Activated naive CD8-positive, alpha-beta T cell treated with anti-CD3 and anti-CD28 coated beads, Interleukin-2, amount 50 U/mL, for 16 hours (primary cell): ENCODE results near the gene ZSCAN30.
"Not testable (repeated sequence)": the region's sequence is repeated elsewhere in the genome, so short reads cannot be mapped to it uniquely, and the experiment has no call there.

Experiments
- DNase-seq: peaks from one replicate; pipeline ENCODE4 v3.0.0-alpha.2; 2020; ENCODE audit warnings: low read depth, low spot score

ZSCAN30 gene

DNA sequence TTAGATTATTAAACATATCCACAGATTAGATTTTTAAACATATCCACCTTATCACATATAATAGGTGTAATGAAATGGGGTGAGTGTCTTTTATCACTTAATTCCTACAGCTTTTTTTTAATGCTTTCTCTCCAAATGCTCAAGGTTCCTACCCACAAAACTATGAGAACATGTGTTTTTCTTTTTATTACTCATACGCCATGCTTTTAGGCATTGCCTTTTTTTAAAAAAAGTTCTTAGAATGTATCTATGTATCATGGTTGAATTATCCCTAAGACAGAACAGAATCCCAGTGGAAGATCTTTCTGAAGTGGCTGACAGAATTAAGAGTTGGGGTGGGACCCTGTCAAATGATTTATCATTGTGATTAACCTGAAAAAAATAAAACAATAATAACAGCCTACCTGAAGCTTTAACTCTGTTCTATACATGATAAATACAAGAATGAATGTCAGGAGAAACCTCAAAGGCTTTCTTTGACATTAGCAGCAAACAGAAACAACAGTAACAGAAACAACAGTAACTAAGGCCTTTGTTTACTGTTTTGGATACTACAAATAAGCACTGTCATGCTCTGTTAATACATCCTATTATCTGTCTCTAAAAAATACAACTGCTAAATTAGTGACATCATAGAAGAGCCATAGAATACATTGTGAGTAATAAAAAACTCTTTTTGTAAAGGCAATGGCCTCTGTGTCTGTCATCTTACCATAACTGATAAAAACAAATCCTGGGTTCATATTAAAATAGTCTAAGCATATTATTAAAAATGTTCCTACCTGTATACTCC is 53.3 kb downstream of the ZSCAN30 start:
- no peak for DNase-seq

DNA sequence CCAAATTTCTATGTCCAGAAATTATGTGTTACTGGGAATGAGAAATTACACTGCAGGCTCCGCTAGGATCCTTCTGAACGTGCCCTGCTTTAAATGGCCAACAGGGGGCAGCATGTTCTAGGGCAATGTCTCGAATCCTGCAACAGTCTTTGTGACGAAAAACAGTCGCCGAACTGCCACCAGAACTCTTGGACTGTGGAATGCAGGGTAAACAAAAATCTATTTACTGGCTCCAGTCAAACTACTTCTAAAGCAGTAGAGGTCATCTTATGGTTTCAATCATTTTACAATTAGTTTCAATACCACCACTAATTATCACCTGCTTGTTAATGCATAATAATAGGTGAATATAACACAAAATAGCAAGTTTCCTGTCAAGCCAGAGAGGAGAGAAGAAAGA is 59.0 kb downstream of the ZSCAN30 start:
- peak; percentile 55 for DNase-seq

DNA sequence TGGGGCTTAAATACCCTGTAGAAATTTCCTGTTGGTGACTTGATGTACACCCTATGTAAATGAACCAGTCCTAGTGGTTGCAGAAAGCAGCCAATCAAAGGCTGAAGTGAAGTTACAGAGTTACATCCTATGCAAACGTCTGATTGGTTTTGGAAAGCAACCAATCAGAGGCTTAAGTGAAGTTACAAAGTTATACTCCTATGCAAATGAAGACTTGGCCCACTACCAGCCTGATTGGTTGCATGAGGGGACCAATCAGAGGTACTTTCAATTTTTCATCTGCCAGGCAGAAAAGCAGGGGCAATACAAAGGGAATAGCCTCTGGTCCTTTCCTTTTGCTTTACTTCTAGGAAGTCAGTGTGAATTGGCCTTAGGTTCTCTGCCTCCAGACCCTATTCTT is 62.8 kb downstream of the ZSCAN30 start:
- DNase-seq, result no peak

DNA sequence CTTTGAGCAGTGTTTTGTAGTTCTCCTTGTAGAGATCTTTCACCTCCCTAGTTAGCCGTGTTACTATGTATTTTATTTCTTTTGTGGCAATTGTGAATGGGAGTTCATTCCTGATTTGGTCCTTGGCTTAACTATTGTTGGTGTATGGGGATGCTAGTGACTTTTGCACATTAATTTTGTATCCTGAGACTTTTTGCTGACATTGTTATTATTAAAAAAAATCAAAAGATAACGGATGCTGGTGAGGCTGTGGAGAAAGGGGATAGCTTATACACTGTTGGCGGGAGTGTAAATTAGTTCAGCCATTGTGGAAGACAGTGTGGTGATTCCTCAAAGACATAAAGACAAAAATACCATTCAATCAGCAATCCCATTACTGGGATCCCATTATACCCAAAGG is 66.2 kb downstream of the ZSCAN30 start:
- no peak for DNase-seq

DNA sequence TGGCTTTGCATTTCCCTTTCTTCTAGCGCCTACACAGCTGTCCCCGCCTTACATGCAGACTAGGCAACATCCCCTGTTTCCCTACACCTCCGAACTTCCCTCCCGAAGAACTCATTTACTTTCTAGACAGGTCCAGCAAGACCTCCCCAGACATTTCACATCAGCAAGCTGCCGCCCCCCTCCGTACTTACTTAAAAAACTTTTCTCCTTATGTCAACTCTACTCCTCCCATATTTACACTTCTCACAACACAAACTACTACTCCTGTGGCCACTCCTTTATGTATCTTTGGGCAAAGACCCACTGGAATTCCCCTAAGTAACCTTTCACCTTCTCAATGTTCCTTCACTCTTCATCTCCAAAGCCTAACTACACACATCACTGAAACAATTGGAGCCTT is 69.6 kb downstream of the ZSCAN30 start:
- DNase-seq, result no peak

DNA sequence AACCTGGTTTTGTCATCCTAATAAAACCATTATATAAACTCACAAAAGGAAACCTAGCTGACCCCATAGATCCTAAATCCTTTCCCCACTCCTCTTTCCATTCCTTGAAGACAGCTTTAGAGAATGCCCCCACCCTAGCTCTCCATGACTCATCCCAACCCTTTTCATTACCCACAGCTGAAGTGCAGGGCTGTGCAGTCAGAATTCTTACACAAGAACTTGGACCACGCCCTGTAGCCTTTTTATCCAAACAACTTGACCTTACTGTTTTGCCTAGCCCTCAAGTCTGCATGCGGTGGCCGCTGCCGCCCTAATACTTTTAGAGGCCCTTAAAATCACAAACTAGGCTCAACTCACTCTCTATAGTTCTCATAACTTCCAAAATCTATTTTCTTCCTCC is 70.7 kb downstream of the ZSCAN30 start:
- DNase-seq, result not testable (repeated sequence)

DNA sequence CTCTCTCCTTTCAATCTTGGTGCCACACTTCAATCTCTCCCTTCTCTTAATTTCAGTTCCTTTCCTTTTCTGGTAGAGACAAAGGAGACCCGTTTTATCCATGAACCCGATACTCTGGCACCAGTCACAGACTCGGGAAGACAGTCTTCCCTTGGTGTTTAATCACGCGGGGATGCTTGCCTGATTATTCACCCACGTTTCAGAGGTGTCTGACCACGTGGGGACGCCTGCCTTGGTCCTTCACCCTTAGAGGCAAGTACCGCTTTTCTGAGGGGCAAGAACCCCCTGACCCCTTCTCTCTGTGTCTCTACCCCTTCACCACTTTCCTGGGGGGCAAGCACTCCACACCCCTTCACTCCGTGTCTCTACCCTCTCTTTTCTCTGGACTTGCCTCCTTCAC is 73.4 kb downstream of the ZSCAN30 start:
- DNase-seq, result not testable (repeated sequence)

DNA sequence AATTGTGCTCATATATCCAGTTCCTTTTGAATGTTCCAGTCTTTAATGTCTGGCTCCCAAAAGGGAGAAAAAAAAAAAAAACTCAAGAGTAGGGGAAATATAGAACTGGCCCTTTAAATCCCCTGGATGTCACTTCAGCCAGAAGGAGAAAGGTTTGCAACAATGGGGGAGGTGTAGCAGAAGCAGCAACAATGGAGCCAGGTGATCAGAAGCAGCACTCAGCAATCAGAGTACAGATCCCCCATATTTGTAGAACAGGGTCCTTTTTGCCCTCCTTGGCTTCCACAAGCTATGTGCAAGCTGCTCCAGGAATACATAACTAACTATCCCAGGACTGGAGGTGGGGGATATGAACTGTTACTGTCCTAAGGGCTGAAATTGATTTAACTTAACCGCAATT is 75.0 kb downstream of the ZSCAN30 start:
- no peak for DNase-seq

DNA sequence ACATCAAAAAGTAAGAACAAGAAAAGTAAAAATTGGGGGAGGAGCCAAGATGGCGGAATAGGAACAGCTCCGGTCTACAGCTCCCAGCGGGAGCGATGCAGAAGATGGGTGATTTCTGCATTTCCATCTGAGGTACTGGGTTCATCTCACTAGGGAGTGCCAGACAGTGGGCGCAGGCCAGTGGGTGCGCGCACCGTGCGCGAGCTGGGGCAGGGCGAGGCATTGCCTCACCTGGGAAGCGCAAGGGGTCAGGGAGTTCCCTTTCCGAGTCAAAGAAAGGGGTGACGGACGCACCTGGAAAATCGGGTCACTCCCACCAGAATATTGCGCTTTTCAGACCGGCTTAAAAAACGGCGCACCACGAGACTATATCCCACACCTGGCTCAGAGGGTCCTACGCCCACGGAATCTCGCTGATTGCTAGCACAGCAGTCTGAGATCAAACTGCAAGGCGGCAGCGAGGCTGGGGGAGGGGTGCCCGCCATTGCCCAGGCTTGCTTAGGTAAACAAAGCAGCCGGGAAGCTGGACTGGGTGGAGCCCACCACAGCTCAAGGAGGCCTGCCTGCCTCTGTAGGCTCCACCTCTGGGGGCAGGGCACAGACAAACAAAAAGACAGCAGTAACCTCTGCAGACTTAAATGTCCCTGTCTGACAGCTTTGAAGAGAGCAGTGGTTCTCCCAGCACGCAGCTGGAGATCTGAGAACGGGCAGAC is 84.1 kb downstream of the ZSCAN30 start:
- DNase-seq, result not testable (repeated sequence)

DNA sequence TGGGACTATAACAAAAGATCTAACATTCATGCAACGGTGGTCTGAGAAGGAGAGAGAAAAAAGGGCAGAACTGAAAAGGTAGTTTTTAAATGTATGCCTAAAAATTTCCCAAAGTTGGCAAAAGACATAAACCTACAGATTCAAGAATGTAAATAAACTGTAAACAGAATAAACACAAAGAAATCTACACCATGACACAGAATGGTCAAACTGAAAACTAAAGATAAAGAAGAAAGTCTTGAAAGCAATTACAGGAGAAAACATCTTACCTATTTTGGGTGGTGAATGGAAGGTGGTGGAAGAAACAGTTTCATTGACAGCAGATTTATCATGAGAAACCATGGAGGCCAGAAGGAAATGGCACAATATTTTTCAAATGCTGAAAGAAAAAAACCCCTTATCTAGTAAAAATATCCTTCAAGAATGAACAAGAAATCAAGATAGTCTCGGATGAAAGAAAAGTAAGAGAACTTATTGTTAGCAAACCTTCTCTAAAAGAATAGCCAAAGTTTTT is 84.8 kb downstream of the ZSCAN30 start:
- DNase-seq, result no peak

DNA sequence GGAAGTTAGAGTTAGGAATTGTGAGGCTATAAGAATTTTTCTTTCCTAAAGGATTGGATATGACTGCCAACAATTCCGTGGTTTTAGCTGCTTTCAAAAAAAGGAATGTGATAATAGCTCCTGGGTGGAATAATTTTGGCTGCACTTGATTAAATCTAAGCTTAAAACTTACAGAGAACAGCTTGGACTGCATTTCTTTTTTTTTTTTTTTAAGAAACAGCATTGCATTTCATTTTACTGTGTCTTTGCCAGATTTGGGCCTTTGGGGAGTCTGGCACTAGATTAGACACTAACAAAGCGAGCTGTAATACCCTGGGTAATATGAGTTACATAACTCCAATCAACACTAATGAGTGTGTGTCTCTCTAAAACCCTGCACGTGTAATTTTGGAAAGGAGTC is 87.0 kb downstream of the ZSCAN30 start:
- no peak for DNase-seq

DNA sequence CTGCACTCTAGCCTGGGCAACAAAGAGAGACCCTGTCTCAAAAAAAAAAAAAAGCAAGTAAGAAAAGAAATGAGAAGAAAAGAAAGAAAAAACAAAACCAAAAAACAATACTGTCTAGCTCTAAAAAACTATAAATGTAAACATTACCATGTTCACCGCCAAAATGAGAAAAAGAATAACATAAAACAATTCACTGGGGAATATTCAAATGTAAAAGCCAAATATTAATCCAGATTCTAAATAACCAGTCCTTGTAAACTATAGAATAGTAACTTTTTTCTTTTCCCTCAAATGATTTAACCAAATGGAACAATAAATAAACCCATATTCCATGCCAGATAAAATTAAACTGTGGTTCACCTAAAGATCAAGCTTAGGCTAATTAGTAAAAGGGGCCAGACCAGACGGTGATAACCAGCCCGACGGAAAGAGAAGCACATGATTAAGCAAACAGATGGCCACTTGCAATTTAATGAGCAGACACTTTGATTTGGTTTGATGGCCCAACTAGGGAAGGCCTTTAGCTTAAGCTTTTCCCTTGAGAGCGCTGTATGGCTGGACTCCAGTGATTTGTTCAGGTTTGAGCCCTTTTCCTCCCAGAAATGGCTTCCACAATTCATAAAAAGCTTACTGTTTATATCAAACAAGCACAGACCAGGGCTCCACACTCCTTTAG is 88.6 kb downstream of the ZSCAN30 start:
- no peak for DNase-seq
